HG03066 (cell line): Measurements from ENCODE around the gene SLC35F3.
"Not testable (repeated sequence)": the region's sequence is repeated elsewhere in the genome, so short reads cannot be mapped to it uniquely, and the experiment has no call there.

Experiments
- ATAC-seq: cut with Tn5 transposase; IDR thresholded peaks from one replicate; pipeline ENCODE4 v1.9.1; 2021; ENCODE audit warnings: low read depth; ENCODE audit not compliant: unreplicated experiment

Gene SLC35F3

GRCh38 chr1:233904633-233905415 is at the start of gene SLC35F3:
TSS of gene SLC35F3 (plus strand) at chr1:233904676.
- ATAC-seq = no peak

GRCh38 chr1:233859446-233859845 is 45.0 kb upstream of the SLC35F3 start:
- no peak for ATAC-seq

- no peak for ATAC-seq
Observed at GRCh38 chr1:233863901-233864545, 40.5 kb upstream of the SLC35F3 start.

GRCh38 chr1:233864578-233864977 is 39.9 kb upstream of the SLC35F3 start:
- ATAC-seq = no peak

- no peak for ATAC-seq
Observed at GRCh38 chr1:233865216-233865615, 39.3 kb upstream of the SLC35F3 start.

- no peak for ATAC-seq
Observed at GRCh38 chr1:233865902-233866301, 38.6 kb upstream of the SLC35F3 start.

GRCh38 chr1:233867028-233867427 is 37.4 kb upstream of the SLC35F3 start:
- no peak for ATAC-seq

GRCh38 chr1:233868461-233868860 is 36.0 kb upstream of the SLC35F3 start:
- ATAC-seq = no peak

- ATAC-seq = no peak
Observed at GRCh38 chr1:233869680-233870079, 34.8 kb upstream of the SLC35F3 start.

- no peak for ATAC-seq
Observed at GRCh38 chr1:233873666-233874065, 30.8 kb upstream of the SLC35F3 start.

- no peak for ATAC-seq
Observed at GRCh38 chr1:233879841-233880240, 24.6 kb upstream of the SLC35F3 start.

- ATAC-seq = no peak
Observed at GRCh38 chr1:233883671-233884070, 20.8 kb upstream of the SLC35F3 start.

GRCh38 chr1:233884461-233885151 is 19.9 kb upstream of the SLC35F3 start:
- no peak for ATAC-seq

GRCh38 chr1:233885196-233885920 is 19.1 kb upstream of the SLC35F3 start:
- ATAC-seq = no peak

- not testable (repeated sequence) for ATAC-seq
Observed at GRCh38 chr1:233891151-233891550, 13.3 kb upstream of the SLC35F3 start.

- ATAC-seq = peak; percentile 98
Observed at GRCh38 chr1:233897325-233898162, 6.9 kb upstream of the SLC35F3 start.

GRCh38 chr1:233901495-233901894 is 3.0 kb upstream of the SLC35F3 start:
- ATAC-seq = no peak

GRCh38 chr1:233905416-233906051 is 1.1 kb downstream of the SLC35F3 start:
- no peak for ATAC-seq

GRCh38 chr1:233907151-233907550 is 2.7 kb downstream of the SLC35F3 start:
- ATAC-seq = no peak
